HG03575 (cell line): Measurements from ENCODE around the gene PMF1.

Experiments used
- ATAC-seq: cut with Tn5 transposase; IDR thresholded peaks from one replicate; pipeline ENCODE4 v1.9.1; 2021; ENCODE audit not compliant: unreplicated experiment, insufficient number of reproducible peaks, low FRiP score; ENCODE audit errors: extremely low read depth

PMF1 gene

GRCh38 chr1:156230473-156230837 is 17.6 kb downstream of the PMF1 start:
- no peak for ATAC-seq

GRCh38 chr1:156232201-156232894 is 19.5 kb downstream of the PMF1 start:
- ATAC-seq = no peak

DNA sequence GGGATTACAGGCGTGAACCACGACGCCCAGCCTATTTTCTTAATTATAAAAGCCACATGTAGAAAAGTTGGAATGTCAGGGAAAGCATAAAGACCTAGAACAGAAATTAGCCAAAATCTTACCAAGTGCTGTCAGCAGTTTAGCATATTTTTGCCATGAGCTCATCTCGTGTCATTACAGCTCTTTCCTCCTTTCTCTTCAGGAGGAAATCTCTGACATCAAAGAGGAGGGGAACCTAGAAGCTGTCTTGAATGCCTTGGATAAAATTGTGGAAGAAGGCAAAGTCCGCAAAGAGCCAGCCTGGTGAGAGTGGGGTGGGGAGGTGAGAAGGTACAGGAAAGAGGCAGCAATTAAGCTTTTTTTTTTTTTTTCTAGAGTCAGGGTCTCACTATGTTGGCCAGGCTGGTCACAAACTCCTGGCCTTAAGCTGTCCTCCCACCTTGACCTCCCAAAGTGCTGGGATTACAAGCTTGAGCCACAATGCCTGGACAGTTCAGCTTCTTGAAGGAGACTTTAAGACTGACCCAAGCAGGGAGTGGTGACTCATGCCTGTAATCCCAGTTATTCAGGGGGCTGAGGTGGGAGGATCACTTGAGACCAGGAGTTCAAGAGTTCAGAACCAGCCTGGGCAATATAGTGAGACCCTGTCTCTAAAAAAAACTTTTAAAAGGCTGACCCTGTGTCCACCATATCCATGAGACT is 20.8 kb downstream of the PMF1 start:
- ATAC-seq = no peak

- no peak for ATAC-seq
Measured at GRCh38 chr1:156236164-156236563, 23.4 kb downstream of the PMF1 start.

DNA sequence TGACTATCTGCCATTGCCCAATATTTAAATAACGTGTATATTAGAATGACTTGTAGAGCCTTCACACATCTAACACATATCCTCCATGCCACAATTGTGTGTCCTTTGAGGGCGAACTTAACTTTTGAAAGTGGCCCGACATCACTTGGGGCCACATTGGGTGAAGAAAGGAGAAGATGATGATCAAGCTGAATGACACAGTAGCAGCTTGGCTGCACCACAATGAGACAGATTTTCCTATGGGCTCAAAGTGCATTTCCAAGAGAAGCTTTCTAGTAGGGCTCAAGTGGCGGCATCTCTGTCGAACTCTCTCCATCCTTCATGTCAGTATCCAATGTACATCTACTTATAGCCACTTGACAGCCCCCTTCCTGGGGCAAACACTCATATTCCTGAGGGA is 25.4 kb downstream of the PMF1 start:
- ATAC-seq = no peak

- ATAC-seq = no peak
Measured at GRCh38 chr1:156241311-156241811, 28.6 kb downstream of the PMF1 start.

DNA sequence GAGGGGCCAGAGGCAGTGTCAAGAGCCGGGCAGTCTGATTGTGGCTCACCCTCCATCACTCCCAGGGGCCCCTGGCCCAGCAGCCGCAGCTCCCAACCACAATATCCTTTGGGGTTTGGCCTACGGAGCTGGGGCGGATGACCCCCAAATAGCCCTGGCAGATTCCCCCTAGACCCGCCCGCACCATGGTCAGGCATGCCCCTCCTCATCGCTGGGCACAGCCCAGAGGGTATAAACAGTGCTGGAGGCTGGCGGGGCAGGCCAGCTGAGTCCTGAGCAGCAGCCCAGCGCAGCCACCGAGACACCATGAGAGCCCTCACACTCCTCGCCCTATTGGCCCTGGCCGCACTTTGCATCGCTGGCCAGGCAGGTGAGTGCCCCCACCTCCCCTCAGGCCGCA is 29.1 kb downstream of the PMF1 start, which contains the start of gene BGLAP:
TSS of gene BGLAP (plus strand) at position 259 of the 400 bp plus-strand sequence. CDS start at position 307, 48 bp downstream.
- no peak for ATAC-seq

DNA sequence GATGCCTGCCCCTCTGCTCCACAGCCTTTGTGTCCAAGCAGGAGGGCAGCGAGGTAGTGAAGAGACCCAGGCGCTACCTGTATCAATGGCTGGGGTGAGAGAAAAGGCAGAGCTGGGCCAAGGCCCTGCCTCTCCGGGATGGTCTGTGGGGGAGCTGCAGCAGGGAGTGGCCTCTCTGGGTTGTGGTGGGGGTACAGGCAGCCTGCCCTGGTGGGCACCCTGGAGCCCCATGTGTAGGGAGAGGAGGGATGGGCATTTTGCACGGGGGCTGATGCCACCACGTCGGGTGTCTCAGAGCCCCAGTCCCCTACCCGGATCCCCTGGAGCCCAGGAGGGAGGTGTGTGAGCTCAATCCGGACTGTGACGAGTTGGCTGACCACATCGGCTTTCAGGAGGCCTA is 29.9 kb downstream of the PMF1 start:
- no peak for ATAC-seq

DNA sequence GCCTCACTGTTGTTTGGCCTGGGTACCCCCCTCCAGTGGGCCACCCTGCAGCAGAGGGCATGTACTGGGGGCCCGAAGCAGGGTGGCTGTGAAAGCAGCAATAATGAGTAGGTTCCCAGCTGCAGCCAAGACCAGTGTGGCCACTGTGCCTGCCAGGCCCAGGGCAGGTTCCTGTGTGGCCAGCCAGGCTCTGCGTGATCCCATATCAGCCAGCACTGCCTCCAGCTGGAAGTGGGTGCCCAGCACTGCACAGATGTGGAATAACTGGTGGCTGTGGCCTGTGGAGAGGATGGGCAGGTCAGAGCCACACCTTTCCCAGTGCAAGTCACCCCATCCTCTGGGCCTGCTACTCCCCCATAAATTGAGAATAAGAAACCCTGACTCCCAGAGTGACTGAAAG is 31.3 kb downstream of the PMF1 start:
- ATAC-seq = no peak

DNA sequence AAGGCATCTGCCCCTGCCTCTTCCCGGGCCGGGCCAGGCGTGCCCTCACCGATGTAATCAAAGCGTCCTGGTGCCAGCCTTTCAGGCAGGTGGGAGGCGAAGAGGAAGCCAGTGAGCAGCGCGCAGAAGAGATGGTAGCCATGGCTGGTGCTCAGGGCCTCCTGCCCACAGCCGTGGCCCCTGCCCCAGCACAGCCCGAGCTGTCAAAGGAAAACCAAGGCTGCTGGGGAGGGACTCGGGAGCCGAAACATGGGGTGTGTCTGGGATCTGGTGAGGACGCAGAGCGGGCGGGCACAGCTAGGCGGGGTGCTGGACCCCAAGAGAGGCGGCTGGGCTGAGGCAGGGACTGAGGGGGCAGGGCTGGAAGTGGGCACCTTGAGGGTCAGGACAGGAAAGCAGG is 31.9 kb downstream of the PMF1 start:
- no peak for ATAC-seq

GRCh38 chr1:156245451-156246232 is 32.8 kb downstream of the PMF1 start:
- ATAC-seq = no peak

- ATAC-seq = no peak
Measured at GRCh38 chr1:156246241-156246780, 33.5 kb downstream of the PMF1 start.

- no peak for ATAC-seq
Measured at GRCh38 chr1:156246781-156247459, 34.1 kb downstream of the PMF1 start.

- ATAC-seq = no peak
Measured at GRCh38 chr1:156247460-156248322, 34.9 kb downstream of the PMF1 start, which contains the start of gene PAQR6. TSS of gene PAQR6 (minus strand) at chr1:156248056. CDS start at chr1:156246731, 1,325 bp downstream.

DNA sequence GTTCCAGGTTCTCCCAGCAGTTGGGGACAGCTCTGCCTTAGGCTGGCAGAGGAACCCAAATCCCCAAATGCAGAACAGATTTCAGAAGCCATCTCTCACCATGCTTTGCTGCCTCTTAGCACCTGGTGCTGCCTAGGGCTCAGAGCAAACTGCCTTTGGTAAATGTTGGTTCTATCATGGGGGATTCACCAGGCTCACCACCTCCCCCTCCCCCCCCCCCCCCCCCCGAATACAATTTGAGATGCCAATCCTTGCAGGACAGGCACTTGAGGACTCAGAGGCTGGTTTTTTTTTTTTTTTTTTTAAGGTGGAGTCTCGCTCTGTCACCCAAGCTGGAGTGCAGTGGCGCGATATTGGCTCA is 35.5 kb downstream of the PMF1 start:
- ATAC-seq = no peak

- no peak for ATAC-seq
Measured at GRCh38 chr1:156249593-156249992, 36.8 kb downstream of the PMF1 start.

- ATAC-seq = no peak
Measured at GRCh38 chr1:156251527-156251926, 38.7 kb downstream of the PMF1 start.

DNA sequence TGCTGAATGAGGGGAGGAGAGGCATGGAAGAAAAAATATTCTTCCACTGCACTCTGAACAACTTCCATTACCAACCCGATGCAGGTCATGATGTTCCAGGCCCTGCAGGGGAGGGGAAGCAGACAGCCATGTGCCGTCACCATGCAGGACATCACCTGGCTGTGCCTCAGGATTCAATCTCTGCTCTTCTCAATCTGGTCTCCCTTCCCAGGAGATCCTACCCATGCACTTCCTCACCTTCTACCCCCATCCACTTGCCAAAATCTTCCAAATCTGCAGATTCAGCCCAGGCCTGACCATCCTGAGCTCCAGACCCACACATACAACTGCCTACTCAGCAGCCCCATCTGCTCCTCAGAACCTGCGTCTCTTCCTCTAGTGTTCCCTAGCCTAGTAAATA is 40.8 kb downstream of the PMF1 start:
- no peak for ATAC-seq
